GM23338 (cell line): ENCODE results near the gene USP43. TPM values are rescaled to one million over a fixed set of nuclear protein-coding genes. Genes with fewer than 3 reads are reported as not detected.

Source experiments
- ATAC-seq: fragments of 200-7000 bp; cut with Tn5 transposase; 3 replicates; pipeline ENCODE4 v1.9.1; 2020
- DNase-seq: peaks from one replicate; pipeline ENCODE4 v3.0.0-alpha.2; 2015; ENCODE audit warnings: low spot score
- H2AFZ ChIP-seq: fragments of 200-600 bp; sonication (generic); 2 replicates; pipeline ENCODE4 v1.8.0; 2016; ENCODE audit warnings: antibody characterized with exemption, mild to moderate bottlenecking, moderate library complexity
- H3F3A ChIP-seq: fragments of 200-600 bp; sonication (generic); replicated peaks from 2 replicates; pipeline ENCODE4 v1.8.0; 2017; ENCODE audit warnings: antibody characterized with exemption, mixed run types, low read depth
- H3K27ac ChIP-seq: fragments of 200-600 bp; sonication (generic); 2 replicates; pipeline ENCODE4 v1.6.1; 2016; ENCODE audit warnings: low read depth
- H3K27me3 ChIP-seq: fragments of 200-600 bp; sonication (generic); 2 replicates; pipeline ENCODE4 v1.8.0; 2016; ENCODE audit warnings: mild to moderate bottlenecking, mixed run types, moderate library complexity; ENCODE audit not compliant: insufficient read depth
- H3K36me3 ChIP-seq: fragments of 200-600 bp; sonication (generic); 2 replicates; pipeline ENCODE4 v1.8.0; 2016; ENCODE audit warnings: mild to moderate bottlenecking; ENCODE audit not compliant: insufficient read depth
- H3K4me1 ChIP-seq: fragments of 200-600 bp; sonication (generic); 2 replicates; pipeline ENCODE4 v1.8.0; 2016; ENCODE audit warnings: mild to moderate bottlenecking, moderate library complexity; ENCODE audit not compliant: insufficient read depth
- H3K4me2 ChIP-seq: fragments of 200-600 bp; sonication (generic); 2 replicates; pipeline ENCODE4 v1.7.1; 2017; ENCODE audit warnings: mixed run types
- H3K4me3 ChIP-seq: fragments of 200-600 bp; sonication (generic); 2 replicates; pipeline ENCODE4 v1.6.1; 2016; ENCODE audit warnings: mixed run types
- H3K79me2 ChIP-seq: fragments of 200-600 bp; sonication (generic); replicated peaks from 2 replicates; pipeline ENCODE4 v1.8.0; 2017; ENCODE audit warnings: mild to moderate bottlenecking; ENCODE audit not compliant: insufficient read depth
- H3K9me2 ChIP-seq: fragments of 200-600 bp; sonication (generic); 2 replicates; pipeline ENCODE4 v1.8.0; 2017; ENCODE audit not compliant: insufficient read depth
- H4K20me1 ChIP-seq: fragments of 200-600 bp; sonication (generic); replicated peaks from 2 replicates; pipeline ENCODE4 v1.8.0; 2017; ENCODE audit warnings: mild to moderate bottlenecking; ENCODE audit not compliant: insufficient read depth
- H3K27ac Mint-ChIP-seq: 2 replicates; pipeline ENCODE4 v1.8.0; 2020; ENCODE audit warnings: inconsistent platforms, mild to moderate bottlenecking, moderate library complexity, mixed read lengths
- H3K27me3 Mint-ChIP-seq: 3 replicates; pipeline ENCODE4 v1.8.0; 2022; ENCODE audit warnings: low read depth, mild to moderate bottlenecking, moderate library complexity, mixed read lengths, inconsistent platforms; ENCODE audit not compliant: insufficient read depth, poor library complexity
- H3K36me3 Mint-ChIP-seq: 3 replicates; pipeline ENCODE4 v1.8.0; 2021; ENCODE audit warnings: low read depth, mild to moderate bottlenecking, inconsistent platforms, moderate library complexity, mixed read lengths
- H3K4me1 Mint-ChIP-seq: 3 replicates; pipeline ENCODE4 v1.8.0; 2020; ENCODE audit warnings: mild to moderate bottlenecking, inconsistent platforms, mixed read lengths
- H3K4me3 Mint-ChIP-seq: 3 replicates; pipeline ENCODE4 v1.8.0; 2021; ENCODE audit warnings: moderate library complexity, mild to moderate bottlenecking, inconsistent platforms, mixed read lengths
- H3K9me3 Mint-ChIP-seq: 3 replicates; pipeline ENCODE4 v1.8.0; 2020; ENCODE audit warnings: moderate library complexity, mild to moderate bottlenecking, inconsistent platforms, mixed read lengths
- CTCF ChIP-seq, 2 experiments: fragments of 200-600 bp in 1 of 2; sonication (generic) in 1 of 2; conservative IDR thresholded peaks; 2 replicates each; pipeline versions ENCODE4 v1.5.1 to v1.6.1; 2016 to 2017; ENCODE audit warnings: antibody characterized with exemption in 2 of 2, low read depth in 2 of 2, mild to moderate bottlenecking in 2 of 2, moderate library complexity in 1 of 2
- EZH2 ChIP-seq: fragments of 200-600 bp; sonication (generic); IDR thresholded peaks from one replicate; pipeline ENCODE4 v1.8.0; 2017; ENCODE audit warnings: antibody characterized with exemption, mild to moderate bottlenecking, low read depth; ENCODE audit not compliant: unreplicated experiment
- EZH2phosphoT487 ChIP-seq: fragments of 200-600 bp; sonication (generic); IDR thresholded peaks from one replicate; pipeline ENCODE4 v1.8.1; 2018; ENCODE audit warnings: antibody characterized with exemption; ENCODE audit not compliant: unreplicated experiment
- JUNB ChIP-seq: IDR thresholded peaks from one replicate; pipeline ENCODE4 v1.6.1; 2016; ENCODE audit warnings: antibody characterized with exemption; ENCODE audit not compliant: unreplicated experiment
- NANOG ChIP-seq: IDR thresholded peaks from 2 replicates; pipeline ENCODE4 v1.6.1; 2016; ENCODE audit warnings: antibody characterized with exemption, borderline replicate concordance
- POLR2AphosphoS5 ChIP-seq: IDR thresholded peaks from 2 replicates; pipeline ENCODE4 v1.6.1; 2016; ENCODE audit warnings: antibody characterized with exemption, low read depth
- REST ChIP-seq: IDR thresholded peaks from one replicate; pipeline ENCODE4 v1.6.1; 2018; ENCODE audit warnings: antibody characterized with exemption; ENCODE audit not compliant: unreplicated experiment
- STAT1 ChIP-seq: IDR thresholded peaks from one replicate; pipeline ENCODE4 v1.6.1; 2016; ENCODE audit warnings: antibody characterized with exemption; ENCODE audit not compliant: unreplicated experiment
- ZNF331 ChIP-seq: fragments of 250-450 bp; sonication (Bioruptor Pico); IDR thresholded peaks from 2 replicates; pipeline ENCODE4 v1.5.0; 2020; ENCODE audit warnings: low read depth, mild to moderate bottlenecking, moderate library complexity
- ZNF462 ChIP-seq: fragments of 250-450 bp; sonication (Bioruptor Pico); IDR thresholded peaks from 2 replicates; pipeline ENCODE4 v1.5.0; 2020; ENCODE audit warnings: mild to moderate bottlenecking, moderate library complexity
- polyA plus RNA-seq: library from polyadenylated mRNA; unstranded; fragments of >200 nt; fragmentation: Nextera tagmentation; extraction: Ambion mirVana; gene quantifications from 2 replicates; pipeline ENCODE4 v1.2.1, GENCODE V29; 2016
- total RNA-seq: library from RNA; depleted of rRNA; stranded (reverse); fragments of >200 nt; shearing (Covaris generic); gene quantifications from 2 replicates; pipeline ENCODE4 v1.2.3, GENCODE V29; 2014

Gene USP43
- total and polyA plus RNA-seq, 2 experiments from 2014 or later = 5.7 to 12.5 TPM

- no peak overlapping the region for H3K27ac ChIP-seq
- Mint-ChIP-seq H3K27me3 (no peaks in the 10 kb centered on the region), H3K27ac (0 out of 2 replicates have a peak overlapping the region, but pooled peaks have one; percentile 3), H3K4me1 (peaks cover 29% of the 10 kb centered on the region), H3K4me3 (no peak overlapping the region), H3K9me3 (peaks cover 6% of the 10 kb centered on the region; the same call in 2 of the 3 replicates), H3K36me3 (peaks cover 20% of the 10 kb centered on the region)
- H3K4me1 ChIP-seq = 0 out of 2 replicates have a peak, but pooled peaks cover 6% of the 10 kb centered on the region
- H4K20me1 ChIP-seq = no peaks in the 10 kb centered on the region; the same call in 1 of the 2 replicates
- H3K27me3 ChIP-seq = no peaks in the 10 kb centered on the region
- no peaks in the 10 kb centered on the region for H3F3A ChIP-seq
- H3K79me2 ChIP-seq = no peaks in the 10 kb centered on the region
- no peaks in the 10 kb centered on the region; the same call in 1 of the 2 replicates for H3K36me3 ChIP-seq
- DNase-seq (no peak), ATAC-seq (no peak)
- H2AFZ ChIP-seq = no peak overlapping the region
- no peaks in the 10 kb centered on the region for H3K9me2 ChIP-seq
- H3K4me2 ChIP-seq = no peak overlapping the region
- TF ChIP-seq POLR2AphosphoS5 (no peak), STAT1 (no peak), REST (no peak), EZH2 (no peak)
- no peak overlapping the region for H3K4me3 ChIP-seq
Measured at GRCh38 chr17:9669551-9670008, 24.3 kb downstream of the USP43 start.

DNA sequence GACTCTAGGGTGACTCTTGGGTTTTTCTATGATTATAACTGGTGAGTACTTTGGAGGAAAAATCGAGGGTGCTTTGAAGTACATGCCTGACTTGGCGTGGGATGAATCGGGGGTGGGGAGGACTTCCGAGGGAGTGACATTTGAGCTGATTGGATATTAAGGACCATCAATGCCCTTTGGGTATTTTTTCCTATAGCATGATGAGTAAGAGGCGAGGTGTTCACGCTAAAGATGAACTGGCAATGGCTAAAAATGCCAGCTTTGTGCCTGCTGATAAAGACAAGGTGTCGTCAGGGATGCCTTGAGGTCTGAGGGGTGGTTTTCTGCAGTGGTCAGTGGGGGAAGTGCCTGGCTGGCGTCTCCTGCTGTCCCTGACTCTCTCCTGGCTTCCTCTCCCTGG is 25.3 kb downstream of the USP43 start:
- Mint-ChIP-seq H3K27ac (0 out of 2 replicates have a peak overlapping the region, but pooled peaks have one; percentile 25), H3K4me1 (peaks cover 29% of the 10 kb centered on the region), H3K27me3 (no peaks in the 10 kb centered on the region), H3K9me3 (no peaks in the 10 kb centered on the region), H3K4me3 (no peak overlapping the region), H3K36me3 (peaks cover 11% of the 10 kb centered on the region)
- DNase-seq = peak; percentile 13
- no peak overlapping the region for H3K27ac ChIP-seq
- H4K20me1 ChIP-seq = no peaks in the 10 kb centered on the region; the same call in 1 of the 2 replicates
- no peak overlapping the region for H2AFZ ChIP-seq
- no peaks in the 10 kb centered on the region for H3F3A ChIP-seq
- no peaks in the 10 kb centered on the region for H3K9me2 ChIP-seq
- no peaks in the 10 kb centered on the region for H3K27me3 ChIP-seq
- no peak overlapping the region for H3K4me2 ChIP-seq
- no peaks in the 10 kb centered on the region; the same call in 1 of the 2 replicates for H3K36me3 ChIP-seq
- no peaks in the 10 kb centered on the region for H3K79me2 ChIP-seq
- no peak for ATAC-seq
- H3K4me3 ChIP-seq = no peak overlapping the region
- H3K4me1 ChIP-seq = 0 out of 2 replicates have a peak, but pooled peaks cover 6% of the 10 kb centered on the region
- TF ChIP-seq JUNB (no peak), STAT1 (no peak), ZNF462 (CRISPR knock-in tag) (no peak), CTCF (conservative IDR thresholded peaks at IDR 0.05; ENCODE audit: low read depth in 2 of 2) (no peak), ZNF331 (CRISPR knock-in tag) (no peak), POLR2AphosphoS5 (no peak), EZH2phosphoT487 (no peak), EZH2 (no peak), NANOG (no peak)
